Activated CD8-positive, alpha-beta memory T cell treated with anti-CD3 and anti-CD28 coated beads, Interleukin-2, amount 50 U/mL, for 1 hour (primary cell): ENCODE data around the gene IQSEC3.
"Not testable (repeated sequence)": the region's sequence is repeated elsewhere in the genome, so short reads cannot be mapped to it uniquely, and the experiment has no call there.

Experiments used
- DNase-seq: peaks from one replicate; pipeline ENCODE4 v3.0.0-alpha.2; 2020; ENCODE audit errors: extremely low read depth

IQSEC3 gene

GRCh38 chr12:111699-112493 lies 45.3 kb downstream of the IQSEC3 start:
- no peak for DNase-seq

- no peak for DNase-seq
These were observed 46.8 kb downstream of the IQSEC3 start for GRCh38 chr12:113347-113746.

- DNase-seq = no peak
These were observed 48.2 kb downstream of the IQSEC3 start for GRCh38 chr12:114626-115211.

- DNase-seq = no peak
These were observed 49.0 kb downstream of the IQSEC3 start for GRCh38 chr12:115518-115917.

GRCh38 chr12:115960-116915 lies 49.7 kb downstream of the IQSEC3 start:
- DNase-seq = no peak

DNA sequence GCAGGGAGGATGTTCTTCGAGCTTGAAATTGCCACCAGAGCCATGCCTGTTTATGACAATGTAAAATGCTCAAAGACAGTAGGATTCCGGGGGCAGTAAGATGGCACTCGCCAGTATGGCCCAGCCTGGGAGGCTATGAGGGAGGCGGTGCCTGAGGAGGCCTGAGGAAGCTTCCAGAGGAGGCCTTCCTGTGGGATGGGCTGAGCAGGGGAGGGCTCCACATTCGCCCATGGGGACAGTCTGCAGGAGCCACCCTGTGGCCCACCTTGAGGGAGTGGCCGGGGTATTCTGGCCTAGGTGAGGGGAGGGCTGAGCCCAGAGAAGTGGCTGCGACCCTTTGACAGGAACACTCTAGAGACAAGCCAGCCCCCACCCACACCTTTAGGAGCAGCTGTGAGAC lies 50.7 kb downstream of the IQSEC3 start:
- no peak for DNase-seq

- DNase-seq = no peak
These were observed 51.3 kb downstream of the IQSEC3 start for GRCh38 chr12:117816-118345.

DNA sequence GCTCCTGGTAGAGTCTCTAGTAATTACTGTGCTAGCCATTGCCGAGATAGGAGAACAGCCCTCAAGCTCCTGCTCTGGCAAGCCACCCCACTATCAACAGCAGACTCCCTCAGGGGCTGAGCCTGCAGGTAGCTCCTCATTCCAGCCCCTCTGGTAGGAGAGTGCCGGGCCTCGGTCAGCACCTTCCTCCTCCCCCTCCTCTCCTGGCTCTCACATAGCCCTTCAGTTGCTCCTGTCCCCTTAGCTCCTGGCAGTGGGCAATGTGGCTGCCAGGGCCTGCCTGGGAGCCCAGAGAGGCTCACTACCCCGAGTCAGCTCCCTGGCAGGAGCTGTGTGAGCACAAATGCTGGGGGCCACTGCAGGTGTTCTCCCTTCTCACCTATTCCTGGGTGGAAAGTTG lies 52.0 kb downstream of the IQSEC3 start:
- no peak for DNase-seq

GRCh38 chr12:120951-121350 lies 54.4 kb downstream of the IQSEC3 start:
- no peak for DNase-seq

GRCh38 chr12:121647-122046 lies 55.1 kb downstream of the IQSEC3 start:
- no peak for DNase-seq

DNA sequence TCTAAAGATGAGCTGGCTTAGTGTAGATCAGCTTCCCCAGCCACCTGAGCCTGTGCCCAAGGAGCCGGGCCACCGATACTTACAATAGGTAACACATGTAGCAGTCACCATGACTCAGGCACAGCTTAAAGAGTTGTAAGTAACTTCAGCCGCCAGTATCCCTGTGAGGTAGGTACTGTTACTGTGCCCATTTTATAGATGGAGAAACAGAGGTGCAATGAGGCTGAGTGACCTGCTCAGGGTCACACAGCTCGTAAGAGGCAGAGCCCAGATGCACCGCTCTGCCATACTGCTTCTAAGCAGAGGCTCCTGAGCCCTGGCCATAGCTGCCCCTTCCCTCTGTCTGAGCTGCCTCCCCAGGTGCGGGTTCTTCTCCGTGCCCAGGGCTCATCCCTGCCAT lies 58.5 kb downstream of the IQSEC3 start:
- no peak for DNase-seq

DNA sequence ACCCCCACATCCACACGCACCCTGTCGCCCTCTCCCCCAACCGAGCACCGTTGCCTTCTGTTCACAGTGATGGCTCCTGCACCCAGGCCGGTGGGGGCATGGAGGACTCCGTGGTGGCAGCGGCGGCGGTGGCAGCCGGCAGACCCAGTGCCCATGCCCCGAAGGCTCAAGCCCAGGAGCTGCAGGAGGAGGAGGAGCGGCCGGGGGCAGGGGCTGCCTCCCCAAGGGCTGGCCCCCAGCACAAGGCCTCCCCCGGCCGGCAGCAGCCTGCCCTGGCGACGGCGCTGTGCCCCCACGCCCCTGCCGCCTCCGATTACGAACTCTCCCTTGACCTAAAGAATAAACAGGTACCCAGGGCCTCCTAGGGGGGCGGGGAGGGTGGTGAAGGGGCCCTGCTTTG lies 59.0 kb downstream of the IQSEC3 start:
- DNase-seq = no peak

- DNase-seq = no peak
These were observed 61.5 kb downstream of the IQSEC3 start for GRCh38 chr12:128079-128478.

- DNase-seq = no peak
These were observed 62.4 kb downstream of the IQSEC3 start for GRCh38 chr12:129001-129400.

- no peak for DNase-seq
These were observed 64.0 kb downstream of the IQSEC3 start for GRCh38 chr12:130519-130918.

DNA sequence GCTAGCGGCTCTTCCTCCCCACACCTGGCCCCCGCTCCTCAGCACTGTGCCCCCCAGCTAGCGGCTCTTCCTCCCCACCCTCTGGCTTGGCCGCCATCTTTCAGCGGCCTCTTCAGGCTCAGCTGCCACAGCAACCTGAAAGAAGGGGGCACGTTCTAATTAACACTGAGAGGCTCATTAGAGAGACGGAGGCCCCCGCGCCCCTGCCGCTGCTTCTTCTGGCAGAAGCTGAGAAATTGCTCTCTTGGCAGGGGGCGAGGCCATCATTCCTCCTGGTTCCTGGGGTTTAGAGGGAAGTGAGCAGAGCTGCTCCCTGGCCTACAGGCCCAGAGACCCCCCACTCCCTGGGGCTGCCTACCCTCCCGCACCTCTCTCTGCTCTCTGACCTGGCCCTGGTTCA lies 64.4 kb downstream of the IQSEC3 start:
- no peak for DNase-seq

DNA sequence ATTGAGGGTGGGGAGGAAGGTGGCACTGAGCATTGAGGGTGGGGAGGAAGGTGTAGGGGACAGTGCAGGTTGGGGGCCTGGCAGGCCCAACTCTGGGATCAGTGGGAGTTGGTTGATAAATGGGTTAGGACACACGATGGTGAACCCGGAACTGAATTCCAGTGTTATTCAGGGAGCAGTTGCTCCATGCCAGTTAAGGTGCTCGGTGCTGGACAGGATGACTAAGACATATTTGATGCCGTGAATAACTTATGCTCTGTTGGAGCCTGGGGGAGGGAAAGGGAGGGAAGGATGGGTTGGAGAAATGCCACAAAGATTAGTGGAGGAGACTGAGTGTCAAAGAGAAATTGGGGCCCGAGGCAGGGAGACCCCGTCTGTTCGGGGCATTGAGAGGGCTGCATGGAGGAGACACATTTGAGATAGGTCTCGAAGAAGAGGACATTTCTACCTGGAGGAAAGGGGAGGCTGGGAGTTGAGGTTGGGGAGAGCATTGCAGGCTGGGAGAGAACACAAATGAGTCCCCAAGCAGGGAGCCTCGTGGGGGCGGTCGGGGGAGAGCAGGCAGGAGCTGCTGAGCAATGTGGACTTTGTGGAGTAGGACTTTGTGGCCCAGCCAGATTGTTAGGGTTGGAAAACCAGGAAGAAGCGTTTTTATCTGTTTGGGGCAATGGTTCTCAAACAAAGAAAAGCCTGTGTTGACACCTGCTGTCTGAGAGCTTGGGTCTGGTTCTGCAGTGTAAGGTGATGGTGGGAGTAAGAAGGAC lies 65.3 kb downstream of the IQSEC3 start:
- DNase-seq = no peak

GRCh38 chr12:133616-134232 lies 67.2 kb downstream of the IQSEC3 start:
- not testable (repeated sequence) for DNase-seq

DNA sequence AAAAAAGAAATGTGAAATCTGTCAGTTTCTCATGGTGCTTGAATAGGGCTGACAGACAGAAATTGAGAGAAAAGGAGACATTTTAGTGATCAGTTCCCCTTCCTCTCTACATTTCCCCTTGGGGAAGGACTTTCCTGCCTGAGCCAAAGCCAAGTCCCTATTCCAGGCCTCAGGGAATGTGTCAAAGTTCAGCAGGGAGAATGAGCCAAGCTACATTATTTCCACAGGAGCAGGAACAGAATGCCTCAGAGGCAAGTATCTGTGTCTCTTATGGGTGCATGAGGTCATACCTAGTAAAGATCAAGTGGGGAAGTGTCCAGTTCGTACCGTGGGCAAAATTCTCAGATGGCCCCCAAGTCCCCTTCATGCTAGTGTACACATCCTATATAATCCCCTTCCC lies 68.6 kb downstream of the IQSEC3 start:
- no peak for DNase-seq

GRCh38 chr12:138171-138897 lies 71.8 kb downstream of the IQSEC3 start:
- no peak for DNase-seq
